HG03354 (cell line): ENCODE results near the gene TRAF3.
A peak's percentile ranks its signal among the peaks of the same experiment; 100 is the strongest.
"Not testable (repeated sequence)": the region's sequence is repeated elsewhere in the genome, so short reads cannot be mapped to it uniquely, and the experiment has no call there.

Experiments
- ATAC-seq: cut with Tn5 transposase; IDR thresholded peaks from one replicate; pipeline ENCODE4 v1.9.1; 2021; ENCODE audit warnings: mild to moderate bottlenecking; ENCODE audit not compliant: unreplicated experiment, poor library complexity, severe bottlenecking

Gene TRAF3

DNA sequence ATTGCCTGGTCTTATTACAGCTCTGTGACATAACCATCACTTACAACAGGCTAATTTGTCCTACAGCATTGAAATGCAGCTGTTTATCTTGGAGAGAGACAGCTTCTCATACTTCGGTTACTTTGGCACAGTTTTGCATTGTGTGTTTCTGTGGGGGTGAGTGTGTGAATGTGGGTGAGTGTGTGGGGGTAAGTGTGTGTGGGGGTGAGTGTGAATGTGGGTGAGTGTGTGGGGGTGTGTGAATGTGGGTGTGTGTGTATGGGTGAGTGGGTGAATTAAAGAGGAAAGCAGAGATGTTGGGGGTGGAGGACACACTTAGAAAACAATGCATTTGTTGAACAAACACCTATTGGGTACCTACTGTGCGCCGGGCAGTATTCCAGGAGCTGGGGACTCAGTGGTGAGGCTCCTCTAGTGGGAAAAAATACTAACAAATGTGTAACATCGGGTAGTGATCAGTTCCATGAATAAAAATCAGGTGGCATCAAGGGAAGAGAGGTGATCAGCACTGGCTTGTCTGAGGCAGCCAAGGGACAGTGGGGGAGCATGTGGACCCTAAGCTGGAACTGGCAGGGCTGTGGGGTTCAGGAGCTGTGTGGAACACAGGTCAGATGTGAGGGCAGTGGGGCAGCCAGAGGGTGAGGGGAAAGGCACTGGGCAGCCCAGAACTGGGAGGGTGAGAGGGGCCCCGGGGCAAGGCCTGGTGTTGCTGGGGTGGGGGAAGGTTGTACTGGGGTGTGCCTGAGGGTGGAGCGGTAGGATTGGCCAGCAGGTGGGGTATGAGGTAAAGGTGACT lies 101.1 kb downstream of the TRAF3 start:
- no peak for ATAC-seq

- no peak for ATAC-seq
These were observed 101.8 kb downstream of the TRAF3 start for GRCh38 chr14:102878970-102879460.

- ATAC-seq = no peak
These were observed 105.1 kb downstream of the TRAF3 start for GRCh38 chr14:102882226-102882906.

DNA sequence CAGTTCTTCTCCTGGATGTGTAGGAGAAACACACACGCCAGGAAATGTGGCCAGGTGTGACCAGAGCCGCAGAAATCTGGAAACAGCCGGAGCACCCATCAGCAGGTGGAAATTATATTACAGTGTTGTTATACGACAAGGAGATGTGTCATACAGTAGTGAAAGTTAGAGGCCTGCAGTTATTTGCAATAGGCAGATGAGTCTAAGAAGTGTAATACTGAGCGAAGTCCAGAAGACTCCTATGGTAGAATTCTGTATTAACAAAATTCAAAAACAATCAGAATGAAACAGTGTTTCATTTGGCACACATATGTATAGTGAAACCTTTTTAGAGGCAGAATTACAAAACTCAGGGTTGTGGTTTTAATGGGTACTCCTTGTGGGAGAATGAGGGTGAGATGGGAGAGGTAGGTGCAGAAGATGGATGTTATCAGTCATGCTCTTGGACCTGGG lies 105.9 kb downstream of the TRAF3 start:
- ATAC-seq = no peak

- no peak for ATAC-seq
These were observed 106.3 kb downstream of the TRAF3 start for GRCh38 chr14:102883554-102883953.

DNA sequence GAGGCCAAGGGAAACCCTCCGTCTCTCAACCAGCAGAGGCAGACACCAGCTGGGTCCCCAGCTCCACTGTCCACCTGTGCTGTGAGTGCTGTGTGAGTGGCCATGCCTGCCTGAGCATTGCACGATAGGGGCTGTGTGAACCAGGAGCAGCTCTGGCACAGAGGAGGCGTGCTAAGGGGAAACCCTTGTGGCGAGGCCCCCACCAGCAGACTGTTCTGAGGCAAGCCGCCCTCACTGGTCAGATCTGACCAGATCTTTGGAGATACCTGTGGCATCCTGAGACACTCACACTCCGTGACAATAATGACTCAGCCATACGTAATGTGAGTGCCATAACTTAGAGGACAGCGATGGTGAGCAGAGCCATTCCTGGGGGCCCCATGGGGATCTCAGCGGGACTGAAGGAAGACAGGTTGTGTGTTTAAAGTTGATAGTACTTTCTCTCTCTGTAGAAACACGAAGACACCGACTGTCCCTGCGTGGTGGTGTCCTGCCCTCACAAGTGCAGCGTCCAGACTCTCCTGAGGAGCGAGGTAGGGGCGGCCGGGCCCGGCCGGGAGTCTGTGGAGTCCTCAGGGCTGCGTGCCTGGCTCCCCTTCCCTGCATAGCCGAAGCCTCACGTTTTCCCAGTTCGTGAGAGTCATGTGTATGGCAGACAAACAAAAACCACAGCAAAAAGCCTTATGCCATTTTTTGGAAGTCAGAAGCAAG lies 108.6 kb downstream of the TRAF3 start:
- ATAC-seq = no peak

DNA sequence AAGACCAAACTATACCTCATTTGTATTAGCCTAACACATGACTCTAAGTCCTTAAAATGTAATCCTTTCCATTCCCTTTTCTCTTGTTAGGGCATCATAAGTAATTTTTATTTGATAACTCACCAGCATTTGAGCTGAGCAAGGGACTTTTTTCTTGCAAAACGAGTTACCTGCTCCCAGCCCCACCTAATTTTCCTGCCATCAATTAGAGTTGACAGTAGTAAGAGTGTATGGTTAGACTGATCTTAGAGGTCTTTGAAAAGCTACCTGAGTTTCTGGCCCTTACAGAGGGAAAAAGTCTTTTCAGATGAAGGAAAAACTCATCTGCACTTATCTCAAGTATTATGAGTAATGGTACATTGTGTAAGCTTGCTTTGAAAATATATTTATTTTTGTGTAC lies 111.5 kb downstream of the TRAF3 start:
- no peak for ATAC-seq

- ATAC-seq = no peak
These were observed 112.4 kb downstream of the TRAF3 start for GRCh38 chr14:102889615-102890014.

- ATAC-seq = no peak
These were observed 113.9 kb downstream of the TRAF3 start for GRCh38 chr14:102891111-102891510.

GRCh38 chr14:102891556-102891955 lies 114.3 kb downstream of the TRAF3 start:
- ATAC-seq = no peak

DNA sequence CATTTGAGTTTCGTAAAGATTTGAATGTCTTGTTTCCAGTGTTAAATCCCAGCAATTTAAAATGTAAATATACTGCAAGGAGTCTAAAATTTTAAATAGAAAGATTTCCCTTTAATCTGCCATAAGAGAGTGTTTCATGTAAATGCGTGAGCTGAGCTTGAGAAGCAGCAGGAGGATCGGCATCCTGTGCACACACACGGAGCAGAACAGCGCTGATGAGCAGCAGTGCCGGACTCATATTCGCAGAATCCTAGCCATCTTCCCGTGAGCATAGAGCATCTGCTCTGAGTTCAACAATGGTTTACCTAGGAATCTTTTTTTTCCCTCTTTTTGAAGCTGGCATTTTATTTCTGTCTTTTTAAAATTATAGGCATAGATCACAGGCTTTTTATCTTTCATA lies 115.4 kb downstream of the TRAF3 start:
- no peak for ATAC-seq

- no peak for ATAC-seq
These were observed 116.2 kb downstream of the TRAF3 start for GRCh38 chr14:102893452-102893851.

DNA sequence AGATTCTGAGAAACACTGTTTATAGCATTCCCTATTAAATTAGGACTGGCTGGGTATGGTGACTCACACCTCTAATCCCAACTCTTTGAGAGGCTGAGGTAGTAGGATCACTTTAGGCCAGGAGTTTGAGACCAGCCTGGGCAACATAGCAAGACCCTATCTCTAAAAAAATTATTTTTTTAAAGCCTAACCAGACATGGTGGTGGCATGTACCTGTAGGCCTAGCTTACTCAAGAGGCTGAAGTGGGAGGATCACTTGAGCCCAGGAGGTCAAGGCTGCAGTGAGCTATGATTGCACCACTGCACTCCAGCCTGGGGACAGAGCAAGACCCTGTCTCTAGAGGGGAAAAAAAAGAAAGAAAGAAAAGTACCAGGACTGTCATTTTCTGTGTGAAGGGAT lies 119.5 kb downstream of the TRAF3 start:
- ATAC-seq = not testable (repeated sequence)

DNA sequence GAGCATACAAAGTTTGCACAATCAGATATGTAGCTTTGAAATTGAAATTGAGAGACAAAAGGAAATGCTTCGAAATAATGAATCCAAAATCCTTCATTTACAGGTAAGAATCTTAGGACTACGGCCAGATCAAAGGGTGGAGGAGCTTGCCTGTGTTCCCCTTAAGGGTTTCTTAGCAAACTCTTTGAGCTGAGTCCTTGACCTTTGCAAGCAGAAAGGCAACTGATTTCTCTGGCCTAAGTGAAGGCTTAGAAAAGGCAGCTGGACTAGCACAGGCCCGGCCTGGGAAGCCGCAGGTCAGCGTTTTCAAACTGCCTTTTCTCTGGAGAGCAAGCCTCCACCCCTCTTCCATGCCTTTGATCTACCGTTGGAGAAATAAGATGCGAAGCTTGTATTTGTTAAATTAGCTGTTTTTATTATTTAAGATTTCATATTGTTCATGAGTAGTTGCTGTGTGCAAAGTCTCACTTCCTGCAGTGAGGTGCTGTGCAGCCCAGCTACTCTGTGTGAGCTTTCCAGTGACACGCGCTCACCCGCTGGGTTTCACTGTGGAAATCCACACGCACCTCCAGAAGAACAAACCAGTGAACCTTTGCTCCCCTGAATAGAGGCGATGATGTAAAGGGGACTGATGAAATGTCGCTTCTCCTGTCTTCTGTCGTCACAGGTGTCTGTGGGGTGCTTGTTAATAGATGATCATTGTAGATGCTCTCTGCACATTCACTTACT lies 120.2 kb downstream of the TRAF3 start:
- ATAC-seq = no peak

GRCh38 chr14:102898298-102898697 lies 121.0 kb downstream of the TRAF3 start:
- ATAC-seq = no peak

DNA sequence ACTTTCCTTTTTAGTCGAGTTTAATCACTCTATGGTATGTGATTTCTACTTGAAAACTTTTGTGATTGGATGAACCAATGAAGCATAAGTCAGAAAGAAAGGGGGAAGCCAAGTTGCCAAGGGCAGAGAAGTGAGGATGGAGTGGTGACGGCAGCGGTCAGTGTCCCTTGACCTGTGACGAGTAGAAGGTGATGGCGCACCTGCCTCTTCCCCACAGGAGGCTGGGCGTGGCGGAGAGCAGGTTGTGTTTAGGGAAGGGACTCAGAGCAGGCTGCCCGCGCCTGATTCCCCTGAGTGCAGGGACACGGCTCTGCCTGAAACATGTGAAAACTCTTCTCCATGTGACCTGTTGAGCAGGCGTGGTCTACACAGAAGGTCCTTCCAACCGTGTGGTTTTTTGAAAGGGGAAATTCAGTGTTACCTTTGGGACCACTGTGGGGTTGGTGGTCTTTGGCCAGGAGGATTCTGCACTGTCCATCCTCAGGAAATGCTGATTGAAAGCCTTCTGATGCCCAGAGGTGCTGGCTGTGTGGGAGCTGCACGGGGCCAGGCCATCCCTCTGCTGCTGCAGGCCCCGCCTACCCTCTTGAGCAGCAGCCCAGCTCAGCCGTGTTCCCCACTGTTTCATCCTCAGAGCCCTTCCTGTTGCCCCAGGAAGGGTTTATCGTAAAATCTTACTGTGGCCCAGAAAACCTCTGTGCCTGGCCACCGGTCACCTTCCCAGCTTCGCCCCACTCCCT lies 121.7 kb downstream of the TRAF3 start:
- no peak for ATAC-seq

- ATAC-seq = no peak
These were observed 122.3 kb downstream of the TRAF3 start for GRCh38 chr14:102899516-102899900.

DNA sequence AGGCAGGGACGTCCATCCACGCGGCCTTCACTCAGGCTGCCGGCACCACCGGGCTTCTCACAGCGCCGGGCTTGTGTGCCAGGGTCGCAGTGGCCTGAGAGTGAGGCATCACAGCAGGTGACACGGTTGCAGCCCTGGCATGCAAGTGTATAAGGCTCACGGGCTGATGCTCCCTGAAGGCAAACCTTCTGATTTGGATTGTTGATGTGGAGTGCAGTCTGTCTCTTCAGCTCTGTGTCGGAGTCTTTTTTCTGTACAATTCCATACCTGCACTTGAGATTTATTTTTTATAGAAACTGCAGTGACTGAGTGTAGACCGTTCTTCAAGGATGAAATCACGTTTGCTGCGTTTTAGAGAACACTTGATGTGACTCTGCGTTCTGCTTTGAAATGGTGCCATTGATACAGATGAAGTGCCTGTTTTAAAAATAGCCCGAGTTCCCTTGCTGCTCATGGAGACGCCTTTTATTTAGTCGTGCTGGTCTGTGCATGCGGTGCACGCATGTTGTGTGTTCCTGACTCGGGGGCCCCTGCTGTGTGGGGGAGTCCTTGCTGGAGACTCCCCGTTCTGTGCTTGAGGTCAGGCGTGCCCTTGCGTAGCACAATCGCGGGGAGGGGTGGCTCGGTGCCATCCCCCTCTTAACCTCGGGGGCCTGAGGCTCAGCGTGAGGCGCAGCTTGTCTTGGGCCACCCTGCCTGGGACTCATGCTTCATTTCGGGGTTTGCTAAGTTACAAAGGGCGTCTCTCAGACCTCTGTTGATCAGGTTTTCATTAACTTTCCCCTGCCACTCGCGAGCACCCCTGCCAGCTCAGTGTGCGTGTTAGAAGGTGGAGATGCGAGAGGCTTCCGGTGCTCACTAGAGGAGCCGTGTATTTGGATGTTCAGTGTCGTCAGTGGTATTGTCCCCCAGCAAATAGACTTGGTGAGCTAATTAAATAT lies 123.7 kb downstream of the TRAF3 start:
- peak; percentile 74 for ATAC-seq
